Body of pancreas (tissue), 4 donors: ENCODE measurements around the gene OR51B4.
"Not testable (repeated sequence)": the region's sequence is repeated elsewhere in the genome, so short reads cannot be mapped to it uniquely, and the experiment has no call there.

ENCODE experiments used
- CTCF ChIP-seq, 7 experiments: fragments of 450-650 bp in 4 of 7; fragments of 200-600 bp in 3 of 7; sonication (generic) in 3 of 7; IDR thresholded peaks; one replicate each; pipeline ENCODE4 v1.5.1; 2016 to 2019; ENCODE audit warnings: antibody characterized with exemption in 7 of 7
- POLR2A ChIP-seq, 3 donors: fragments of 450-650 bp; IDR thresholded peaks; one replicate each; pipeline ENCODE4 v1.6.1; 2016; ENCODE audit warnings: antibody characterized with exemption in 3 of 3, mild to moderate bottlenecking in 2 of 3

- not testable (repeated sequence) for TF ChIP-seq POLR2A, CTCF (IDR thresholded peaks at IDR 0.05)
These were observed 35.5 kb upstream of the OR51B4 start for GRCh38 chr11:5337253-5337652.
